NT2/D1 (cell line): ENCODE results near the gene ZNF862.

Experiments used
- SUZ12 ChIP-seq: IDR thresholded peaks from 2 replicates; pipeline ENCODE4 v1.6.1; 2011; ENCODE audit not compliant: insufficient read length, insufficient read depth; ENCODE audit errors: extremely low read depth
- ZNF274 ChIP-seq: IDR thresholded peaks from 2 replicates; pipeline ENCODE4 v1.6.1; 2011; ENCODE audit warnings: mild to moderate bottlenecking, low read depth, low read length

DNA sequence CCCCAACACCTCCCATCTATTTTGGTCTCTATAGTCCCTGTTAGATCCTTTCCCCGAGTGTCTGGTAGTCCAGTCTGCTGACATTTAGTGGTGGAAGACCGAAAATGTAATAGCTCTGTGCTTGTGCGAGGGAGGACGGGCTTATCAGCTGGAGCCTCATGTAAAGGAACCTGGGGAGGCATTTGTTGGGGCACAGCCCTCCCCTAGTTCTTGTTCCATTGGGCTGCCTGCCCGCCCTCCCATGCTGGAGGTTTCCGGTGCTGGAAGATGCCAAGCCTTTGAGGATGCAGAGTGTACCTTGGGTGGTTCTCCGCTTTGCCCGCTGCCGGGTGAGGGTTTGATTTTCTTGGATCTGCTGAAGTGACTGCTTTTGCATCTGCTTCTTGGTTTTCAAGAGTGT is 5.4 kb downstream of the ZNF862 start:
- TF ChIP-seq ZNF274 (no peak), SUZ12 (no peak)
